PC-3 (cell line): ENCODE results near the gene LRP2. TPM values are rescaled to one million over a fixed set of nuclear protein-coding genes. Genes with fewer than 3 reads are reported as not detected.

ENCODE experiments used
- ATAC-seq: fragments of 200-7000 bp; cut with Tn5 transposase; 2 replicates; pipeline ENCODE4 v1.9.1; 2020; ENCODE audit warnings: mild to moderate bottlenecking, moderate library complexity
- BruUV-seq: library from RNA; stranded (reverse); fragments of 400-500 nt; replicated peaks from 2 replicates; lab custom pipeline; 2021; lab: Mats Ljungman, UMichigan
- CTCF ChIA-PET: fragments of 300-600 bp; sonication (Branson Sonifier 250); formaldehyde crosslinking; loops from one replicate; lab custom pipeline; 2022; ENCODE audit warnings: antibody characterized with exemption; lab: Charles Lee
- POLR2A ChIA-PET: fragments of 300-600 bp; sonication (Branson Sonifier 250); formaldehyde crosslinking; loops from one replicate; lab custom pipeline; 2022; ENCODE audit warnings: antibody characterized with exemption; ENCODE audit not compliant: unreplicated experiment; lab: Charles Lee
- DNase-seq: peaks from one replicate; pipeline ENCODE4 v3.0.0-alpha.2; 2015
- H2AFZ ChIP-seq: fragments of 300-600 bp; sonication (generic); 2 replicates; pipeline ENCODE4 v1.6.0; 2016; ENCODE audit warnings: antibody characterized with exemption, low read length
- H3F3A ChIP-seq: fragments of 300-600 bp; sonication (generic); one replicate; pipeline ENCODE4 v1.6.0; 2017; ENCODE audit warnings: antibody characterized with exemption, low read length, control low read depth, mild to moderate bottlenecking; ENCODE audit not compliant: unreplicated experiment
- H3K27ac ChIP-seq: fragments of 300-600 bp; sonication (generic); 2 replicates; pipeline ENCODE4 v1.5.1; 2016; ENCODE audit warnings: mild to moderate bottlenecking, low read length
- H3K27me3 ChIP-seq: fragments of 300-600 bp; sonication (generic); 2 replicates; pipeline ENCODE4 v1.6.1; 2016; ENCODE audit warnings: low read length, mixed read lengths
- H3K36me3 ChIP-seq: fragments of 300-600 bp; sonication (generic); 2 replicates; pipeline ENCODE4 v1.6.1; 2016; ENCODE audit warnings: low read depth, mixed run types, low read length, mixed read lengths
- H3K4me1 ChIP-seq: fragments of 300-600 bp; sonication (generic); 2 replicates; pipeline ENCODE4 v1.5.1; 2016; ENCODE audit warnings: low read length; ENCODE audit not compliant: insufficient read depth
- H3K4me2 ChIP-seq: fragments of 300-600 bp; sonication (generic); 2 replicates; pipeline ENCODE4 v1.6.0; 2016; ENCODE audit warnings: low read length
- H3K4me3 ChIP-seq: fragments of 300-600 bp; sonication (generic); 2 replicates; pipeline ENCODE4 v1.5.1; 2016; ENCODE audit warnings: mild to moderate bottlenecking, low read length, mixed read lengths
- H3K79me2 ChIP-seq: fragments of 300-600 bp; sonication (generic); 2 replicates; pipeline ENCODE4 v1.6.1; 2017; ENCODE audit warnings: low read length, mixed read lengths
- H3K9ac ChIP-seq: fragments of 300-600 bp; sonication (generic); 2 replicates; pipeline ENCODE4 v1.6.0; 2016; ENCODE audit warnings: mild to moderate bottlenecking, low read length
- H3K9me2 ChIP-seq: fragments of 300-600 bp; sonication (generic); replicated peaks from 2 replicates; pipeline ENCODE4 v1.6.1; 2016; ENCODE audit warnings: mixed run types, low read length, mixed read lengths
- H3K9me3 ChIP-seq: fragments of 300-600 bp; sonication (generic); 2 replicates; pipeline ENCODE4 v1.6.1; 2016; ENCODE audit warnings: low read length, mixed read lengths
- H4K20me1 ChIP-seq: fragments of 300-600 bp; sonication (generic); 2 replicates; pipeline ENCODE4 v1.6.1; 2016; ENCODE audit warnings: low read length, mixed read lengths
- EZH2 ChIP-seq: fragments of 300-600 bp; sonication (generic); IDR thresholded peaks from one replicate; pipeline ENCODE4 v1.6.1; 2017; ENCODE audit warnings: antibody characterized with exemption, mild to moderate bottlenecking, low read length; ENCODE audit not compliant: unreplicated experiment
- EZH2phosphoT487 ChIP-seq: fragments of 300-600 bp; sonication (generic); IDR thresholded peaks from 2 replicates; pipeline ENCODE4 v1.6.1; 2018; ENCODE audit warnings: mild to moderate bottlenecking, antibody characterized with exemption, low read length, borderline replicate concordance
- intact Hi-C: fragments of 100-400 bp; cut with micrococcal nuclease; formaldehyde crosslinking; loops from 2 replicates; pipeline ENCODE4 v1.9.0; 2023
- total RNA-seq: library from RNA; depleted of rRNA; stranded (reverse); fragments of >200 nt; gene quantifications from 2 replicates; pipeline ENCODE4 v1.2.3, GENCODE V29; 2014
- TF ChIP-seq, protein P1 (sequence below): fragments of 300-600 bp; sonication (generic); conservative IDR thresholded peaks from 2 replicates; pipeline ENCODE4 v1.5.1; 2017; ENCODE audit warnings: antibody characterized with exemption, low read depth, mild to moderate bottlenecking, low read length

The LRP2 gene
- total RNA-seq, 1 experiment from 2014 or later: not detected

GRCh38 chr2:169259402-169259801, 102.9 kb downstream of the LRP2 start:
- ATAC-seq: no peak
- POLR2A ChIA-PET: no interaction called here
- Histone ChIP-seq H3K79me2 (no peaks in the 10 kb centered on the region), H3F3A (no peaks in the 10 kb centered on the region), H3K27ac (no peak overlapping the region), H3K4me3 (no peak overlapping the region), H3K9me3 (no peaks in the 10 kb centered on the region), H3K27me3 (peaks cover 56% of the 10 kb centered on the region), H2AFZ (no peak overlapping the region), H3K36me3 (no peaks in the 10 kb centered on the region), H3K9me2 (no peaks in the 10 kb centered on the region), H3K4me1 (no peaks in the 10 kb centered on the region), H3K4me2 (no peak overlapping the region), H3K9ac (no peak overlapping the region), H4K20me1 (no peaks in the 10 kb centered on the region)
- intact Hi-C loops: no loop called here
- no TSS peak for BruUV-seq
- DNase-seq: no peak
- no peak for TF ChIP-seq EZH2
- no peak for TF ChIP-seq EZH2phosphoT487
- TF ChIP-seq, protein P1, sequence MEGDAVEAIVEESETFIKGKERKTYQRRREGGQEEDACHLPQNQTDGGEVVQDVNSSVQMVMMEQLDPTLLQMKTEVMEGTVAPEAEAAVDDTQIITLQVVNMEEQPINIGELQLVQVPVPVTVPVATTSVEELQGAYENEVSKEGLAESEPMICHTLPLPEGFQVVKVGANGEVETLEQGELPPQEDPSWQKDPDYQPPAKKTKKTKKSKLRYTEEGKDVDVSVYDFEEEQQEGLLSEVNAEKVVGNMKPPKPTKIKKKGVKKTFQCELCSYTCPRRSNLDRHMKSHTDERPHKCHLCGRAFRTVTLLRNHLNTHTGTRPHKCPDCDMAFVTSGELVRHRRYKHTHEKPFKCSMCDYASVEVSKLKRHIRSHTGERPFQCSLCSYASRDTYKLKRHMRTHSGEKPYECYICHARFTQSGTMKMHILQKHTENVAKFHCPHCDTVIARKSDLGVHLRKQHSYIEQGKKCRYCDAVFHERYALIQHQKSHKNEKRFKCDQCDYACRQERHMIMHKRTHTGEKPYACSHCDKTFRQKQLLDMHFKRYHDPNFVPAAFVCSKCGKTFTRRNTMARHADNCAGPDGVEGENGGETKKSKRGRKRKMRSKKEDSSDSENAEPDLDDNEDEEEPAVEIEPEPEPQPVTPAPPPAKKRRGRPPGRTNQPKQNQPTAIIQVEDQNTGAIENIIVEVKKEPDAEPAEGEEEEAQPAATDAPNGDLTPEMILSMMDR: no peak
- CTCF ChIA-PET: no interaction called here

- BruUV-seq: no TSS peak
- no peaks in the 10 kb centered on the region for H4K20me1 ChIP-seq
- POLR2A ChIA-PET: no interaction called here
- no peak overlapping the region for H2AFZ ChIP-seq
- intact Hi-C loops: no loop called here
- no peak overlapping the region for H3K9ac ChIP-seq
- H3K9me3 ChIP-seq: no peaks in the 10 kb centered on the region
- H3K79me2 ChIP-seq: no peaks in the 10 kb centered on the region
- no peaks in the 10 kb centered on the region for H3K36me3 ChIP-seq
- no peaks in the 10 kb centered on the region for H3K4me1 ChIP-seq
- no peak overlapping the region for H3K4me2 ChIP-seq
- no peak overlapping the region for H3K27ac ChIP-seq
- peaks cover 56% of the 10 kb centered on the region for H3K27me3 ChIP-seq
- no peak for DNase-seq
- H3K4me3 ChIP-seq: no peak overlapping the region
- no peaks in the 10 kb centered on the region for H3K9me2 ChIP-seq
- ATAC-seq: no peak
- H3F3A ChIP-seq: no peaks in the 10 kb centered on the region
- CTCF ChIA-PET: no interaction called here
- TF ChIP-seq EZH2 (no peak), EZH2phosphoT487 (no peak)
- TF ChIP-seq, protein P1: no peak
Observed at GRCh38 chr2:169258045-169258601, 104.2 kb downstream of the LRP2 start.

GRCh38 chr2:169254774-169255173, 107.6 kb downstream of the LRP2 start:
- Histone ChIP-seq H3K4me1 (no peaks in the 10 kb centered on the region), H3K9ac (no peak overlapping the region), H3F3A (no peaks in the 10 kb centered on the region), H3K9me2 (no peaks in the 10 kb centered on the region), H3K9me3 (no peaks in the 10 kb centered on the region), H3K36me3 (no peaks in the 10 kb centered on the region), H3K4me3 (no peak overlapping the region), H3K27me3 (peaks cover 50% of the 10 kb centered on the region), H3K79me2 (no peaks in the 10 kb centered on the region), H2AFZ (no peak overlapping the region), H3K27ac (no peak overlapping the region), H3K4me2 (no peak overlapping the region), H4K20me1 (no peaks in the 10 kb centered on the region)
- TF ChIP-seq EZH2 (no peak), EZH2phosphoT487 (no peak)
- TF ChIP-seq, protein P1: no peak
- CTCF ChIA-PET: no interaction called here
- POLR2A ChIA-PET: no interaction called here
- no TSS peak for BruUV-seq
- ATAC-seq (no peak), DNase-seq (no peak)
- intact Hi-C loops: no loop called here
